ENCODE results near the gene ZNF205.

ZNF205 gene

DNA sequence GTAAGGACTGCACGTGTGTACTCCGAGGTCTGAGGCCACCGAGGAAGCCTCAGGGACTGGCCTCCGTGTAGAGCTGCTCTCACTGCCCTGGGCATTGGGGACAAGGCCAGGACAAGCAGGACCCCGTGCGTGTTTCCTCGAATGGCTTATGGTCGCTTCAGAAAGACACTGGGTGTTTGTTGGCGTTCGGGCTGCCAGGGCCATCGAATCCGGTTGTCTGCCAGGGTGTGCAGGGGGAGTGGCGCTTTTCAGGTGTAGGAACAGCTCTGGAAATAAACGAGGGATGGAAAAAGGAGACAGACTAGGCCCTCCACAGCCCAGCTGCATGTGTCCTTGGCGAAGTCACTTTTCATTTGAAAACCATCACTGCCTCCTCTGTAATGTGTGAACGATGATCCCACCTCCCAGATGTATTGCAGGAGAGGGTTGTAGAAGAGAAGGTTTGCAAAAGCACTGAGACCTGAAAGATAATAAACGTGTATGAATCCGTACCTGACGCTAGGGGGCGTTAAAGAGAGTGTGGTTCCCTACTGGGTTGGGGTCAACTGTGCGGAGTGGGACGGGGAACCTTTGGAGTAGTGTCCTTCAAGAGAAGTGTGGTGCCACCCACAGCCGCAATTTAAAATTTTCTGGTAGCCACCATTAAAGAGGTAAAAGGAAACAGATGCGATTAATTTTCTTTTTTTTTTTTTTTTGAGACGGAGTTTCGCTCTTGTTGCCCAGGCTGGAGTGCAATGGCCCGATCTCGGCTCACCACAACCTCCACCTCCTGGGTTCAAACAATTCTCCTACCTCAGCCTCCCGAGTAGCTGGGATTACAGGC lies 11.2 kb upstream of the ZNF205 start:
- no peaks in the 10 kb centered on the region for H3K27me3 ChIP-seq (ENCODE audit: low read depth)
- in situ Hi-C loops (cut with MboI; ENCODE audit: low sequenced_read_pairs), result no loop called here
- H3K36me3 ChIP-seq (replicated peaks), result no peaks in the 10 kb centered on the region

DNA sequence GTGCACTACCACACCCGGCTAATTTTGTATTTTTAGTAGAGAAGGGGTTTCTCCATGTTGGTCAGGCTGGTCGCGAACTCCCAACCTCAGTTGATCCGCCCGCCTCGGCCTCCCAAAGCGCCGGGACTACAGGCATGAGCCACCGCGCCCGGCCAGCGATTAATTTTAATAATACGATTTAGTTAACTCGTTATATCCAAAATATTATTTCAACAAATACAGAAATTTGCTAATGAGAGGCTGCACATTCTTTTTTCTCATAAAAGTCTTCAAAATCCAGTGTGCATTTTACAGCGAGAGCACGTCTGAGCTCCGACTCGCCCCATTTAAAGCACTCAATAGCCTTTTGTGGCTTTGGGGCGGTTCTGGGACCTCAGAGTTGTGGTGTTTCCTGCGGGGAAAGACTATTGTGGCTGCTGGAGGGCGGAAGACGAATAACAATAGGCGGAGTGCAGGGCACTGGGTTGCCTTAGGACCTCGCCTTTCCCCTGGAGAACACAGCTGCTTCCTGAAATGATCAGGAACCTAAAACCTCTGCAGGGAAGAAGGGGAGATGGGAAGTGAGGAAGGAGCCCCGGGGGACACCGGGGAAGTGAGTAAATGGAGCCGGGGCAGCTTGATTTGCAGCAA lies 10.4 kb upstream of the ZNF205 start:
- peaks cover 28% of the 10 kb centered on the region for H3K4me1 ChIP-seq
- in situ Hi-C loops (cut with MboI; ENCODE audit: low sequenced_read_pairs), result no loop called here

More for the DNA sequence above, 11.2 kb upstream of the ZNF205 start:
- DNase-seq (ENCODE audit: low spot score in 2 of 2), result peak; percentile 42 to 75
- Histone ChIP-seq H3K4me1 (peaks cover 28% of the 10 kb centered on the region), H3K9me3 (no peaks in the 10 kb centered on the region), H3K4me3 (no peak overlapping the region)

DNA sequence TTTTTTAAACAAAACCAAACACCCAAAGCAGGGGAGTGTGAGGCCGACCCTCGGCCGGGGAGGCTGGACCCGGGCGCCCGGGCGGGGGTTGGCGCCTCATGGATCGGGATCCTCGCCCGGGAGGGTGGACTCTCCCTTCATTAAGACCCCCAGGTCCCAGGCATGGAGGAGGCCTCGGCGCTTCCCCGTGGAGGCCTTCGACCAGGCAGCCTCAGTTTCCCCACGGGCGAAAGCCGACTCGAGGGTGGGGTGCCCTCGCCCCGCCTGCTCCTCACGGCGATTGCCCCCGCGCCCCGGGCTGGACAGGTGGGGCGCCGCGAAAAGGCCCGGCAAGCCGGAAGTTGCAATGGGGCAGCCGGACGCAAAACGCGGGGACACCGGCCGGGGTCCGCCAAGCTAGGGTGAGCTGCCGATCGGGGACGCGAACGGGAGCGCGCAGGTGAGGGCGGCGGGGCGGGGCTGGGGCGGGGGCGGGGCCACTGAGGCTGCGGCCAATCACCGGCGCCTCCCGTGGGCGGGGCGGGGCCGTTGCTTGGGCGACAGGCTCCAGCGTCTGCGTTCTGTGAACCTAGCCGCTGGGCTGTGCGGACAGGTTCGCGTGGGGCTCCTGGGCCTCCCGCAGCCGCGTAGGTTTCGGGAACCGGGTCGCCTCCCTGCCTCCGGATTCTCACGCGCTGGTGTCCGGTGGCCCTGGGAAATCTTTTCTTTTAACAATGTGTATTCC lies 6.0 kb upstream of the ZNF205 start:
- peak; percentile 81 to 96 for DNase-seq (ENCODE audit: low spot score in 2 of 2)
- in situ Hi-C loops (cut with MboI; ENCODE audit: low sequenced_read_pairs), result no loop called here
- Histone ChIP-seq H3K27me3 (ENCODE audit: low read depth) (no peaks in the 10 kb centered on the region), H3K36me3 (replicated peaks) (no peaks in the 10 kb centered on the region), H3K9me3 (no peaks in the 10 kb centered on the region), H3K4me3 (peak overlapping the region; percentile 58), H3K4me1 (peaks cover 14% of the 10 kb centered on the region)

More for the DNA sequence above, 10.4 kb upstream of the ZNF205 start:
- DNase-seq (ENCODE audit: low spot score in 2 of 2), result peak; percentile 87 to 92
- H3K9me3 ChIP-seq, result no peaks in the 10 kb centered on the region
- no peaks in the 10 kb centered on the region for H3K36me3 ChIP-seq (replicated peaks)
- peak overlapping the region; percentile 7; the same call in 1 of the 2 replicates for H3K4me3 ChIP-seq
- H3K27me3 ChIP-seq (ENCODE audit: low read depth), result no peaks in the 10 kb centered on the region

DNA sequence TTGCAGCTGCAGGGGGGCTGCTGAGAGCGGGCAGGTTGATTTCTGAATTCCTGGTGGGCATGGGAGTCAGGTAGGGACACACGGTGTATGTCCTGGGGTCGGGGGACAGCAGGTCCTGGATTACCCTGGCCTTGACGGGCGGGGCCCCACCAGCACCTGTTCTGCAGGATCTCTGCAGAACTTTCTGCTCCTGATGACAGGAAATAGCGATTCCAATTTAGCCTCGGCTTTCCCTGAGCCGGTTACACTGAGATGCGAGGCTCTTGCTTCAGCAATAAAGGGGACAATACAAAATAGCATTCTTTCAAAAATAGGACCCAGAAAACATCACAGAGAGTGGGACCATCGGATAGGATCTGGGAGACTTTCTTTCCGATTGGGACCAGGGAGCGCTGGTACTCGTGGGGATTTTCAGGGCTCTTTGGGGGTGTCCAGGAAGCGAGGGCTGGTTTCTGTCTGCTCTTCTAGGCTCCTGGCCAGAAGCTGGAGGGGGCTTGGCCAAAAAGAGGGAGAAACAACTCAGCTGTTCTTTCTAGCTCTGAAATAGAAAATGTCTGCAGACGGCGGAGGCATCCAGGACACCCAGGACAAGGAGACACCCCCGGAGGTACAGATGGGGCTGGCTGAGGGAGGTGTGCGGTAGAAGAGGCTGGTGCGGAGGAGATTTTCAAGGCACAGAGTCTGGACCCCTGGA lies 642 bp downstream of the ZNF205 start:
- DNase-seq (ENCODE audit: low spot score in 2 of 2), result no peak
- Histone ChIP-seq H3K36me3 (replicated peaks) (peaks cover 9% of the 10 kb centered on the region), H3K4me1 (peaks cover 9% of the 10 kb centered on the region), H3K9me3 (no peaks in the 10 kb centered on the region), H3K4me3 (peak overlapping the region; percentile 72), H3K27me3 (ENCODE audit: low read depth) (no peaks in the 10 kb centered on the region)
- in situ Hi-C loops (cut with MboI; ENCODE audit: low sequenced_read_pairs), result no loop called here

DNA sequence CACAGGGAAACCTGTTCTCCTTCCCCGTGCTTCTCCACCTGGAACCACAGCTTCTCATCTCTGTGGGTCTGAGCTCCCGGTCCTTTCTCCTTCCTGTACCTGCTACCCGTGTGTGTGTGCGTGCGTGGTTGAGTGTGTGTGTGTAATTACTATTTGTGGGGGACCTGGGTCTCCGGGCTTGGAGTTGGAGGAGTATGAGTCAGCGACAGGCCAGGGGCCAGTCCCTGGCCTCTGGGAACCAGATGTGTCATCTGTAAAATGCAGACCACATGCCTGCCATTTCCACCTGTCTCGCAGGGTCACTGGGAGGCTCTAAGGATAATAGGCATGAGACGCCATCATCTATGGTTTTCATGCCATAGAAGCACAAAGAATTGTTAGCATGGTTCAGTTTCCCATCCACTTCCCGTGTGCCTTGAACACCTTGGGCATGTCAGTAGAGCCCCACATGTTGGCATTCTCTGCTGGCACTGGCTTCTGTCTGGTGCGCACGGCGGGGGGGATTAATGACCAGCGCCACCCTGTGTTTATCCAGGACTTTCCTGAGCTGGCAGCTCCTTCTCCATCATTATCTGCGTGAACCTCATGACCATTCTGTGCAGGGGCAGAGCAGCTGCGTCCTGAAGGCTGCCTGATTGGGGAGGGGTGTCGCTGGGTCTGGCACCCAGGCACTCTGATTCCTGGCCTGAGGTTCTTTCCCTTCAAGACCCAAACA lies 1.5 kb downstream of the ZNF205 start:
- in situ Hi-C loops (cut with MboI; ENCODE audit: low sequenced_read_pairs), result no loop called here
- no peaks in the 10 kb centered on the region for H3K27me3 ChIP-seq (ENCODE audit: low read depth)
- DNase-seq (ENCODE audit: low spot score in 2 of 2), result no peak
- peaks cover 9% of the 10 kb centered on the region for H3K36me3 ChIP-seq (replicated peaks)
- no peaks in the 10 kb centered on the region for H3K9me3 ChIP-seq
- peaks cover 9% of the 10 kb centered on the region for H3K4me1 ChIP-seq
- H3K4me3 ChIP-seq, result peak overlapping the region; percentile 72

DNA sequence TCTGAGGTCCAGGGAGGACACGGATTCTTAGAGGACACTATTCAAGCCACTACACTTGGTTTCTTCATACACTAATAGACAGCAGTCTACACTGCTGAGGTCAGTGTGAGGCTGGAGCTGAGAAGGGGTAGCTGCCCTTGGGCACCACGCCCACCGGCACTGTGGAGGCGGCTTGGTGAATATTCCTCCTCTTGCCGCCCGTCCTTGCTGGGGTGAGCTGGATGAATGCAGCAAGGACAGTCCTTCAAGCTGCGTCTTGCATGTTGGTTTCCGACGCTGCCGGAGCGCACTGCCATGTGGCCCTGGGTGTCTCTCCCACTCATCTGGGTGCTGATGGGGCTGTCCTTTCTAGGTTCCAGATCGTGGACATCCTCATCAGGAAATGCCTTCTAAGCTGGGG lies 2.6 kb downstream of the ZNF205 start:
- Histone ChIP-seq H3K36me3 (replicated peaks) (peaks cover 13% of the 10 kb centered on the region), H3K4me1 (peaks cover 9% of the 10 kb centered on the region), H3K9me3 (no peaks in the 10 kb centered on the region), H3K4me3 (no peak overlapping the region), H3K27me3 (ENCODE audit: low read depth) (no peaks in the 10 kb centered on the region)
- no peak for DNase-seq (ENCODE audit: low spot score in 2 of 2)
- in situ Hi-C loops (cut with MboI; ENCODE audit: low sequenced_read_pairs), result no loop called here

DNA sequence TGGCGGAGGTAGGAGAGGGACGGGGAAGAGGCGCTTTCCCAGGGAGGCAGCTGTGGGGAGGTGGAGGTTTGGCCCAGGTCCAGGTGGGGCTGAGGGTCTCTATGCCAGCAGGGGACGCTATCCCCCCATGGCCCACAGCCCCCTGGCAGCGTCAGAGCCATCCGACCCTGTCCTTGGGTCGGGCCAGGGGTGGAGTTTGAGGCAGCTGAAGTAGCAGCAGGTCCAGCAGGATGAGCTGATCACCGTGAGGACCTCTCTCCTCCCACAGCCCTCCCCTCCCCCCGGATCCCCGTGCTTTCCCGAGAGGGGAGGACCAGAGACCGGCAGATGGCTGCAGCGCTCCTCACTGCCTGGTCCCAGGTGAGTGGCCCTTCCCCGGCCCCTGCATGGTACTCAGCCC lies 3.2 kb downstream of the ZNF205 start:
- in situ Hi-C loops (cut with MboI; ENCODE audit: low sequenced_read_pairs), result no loop called here

DNA sequence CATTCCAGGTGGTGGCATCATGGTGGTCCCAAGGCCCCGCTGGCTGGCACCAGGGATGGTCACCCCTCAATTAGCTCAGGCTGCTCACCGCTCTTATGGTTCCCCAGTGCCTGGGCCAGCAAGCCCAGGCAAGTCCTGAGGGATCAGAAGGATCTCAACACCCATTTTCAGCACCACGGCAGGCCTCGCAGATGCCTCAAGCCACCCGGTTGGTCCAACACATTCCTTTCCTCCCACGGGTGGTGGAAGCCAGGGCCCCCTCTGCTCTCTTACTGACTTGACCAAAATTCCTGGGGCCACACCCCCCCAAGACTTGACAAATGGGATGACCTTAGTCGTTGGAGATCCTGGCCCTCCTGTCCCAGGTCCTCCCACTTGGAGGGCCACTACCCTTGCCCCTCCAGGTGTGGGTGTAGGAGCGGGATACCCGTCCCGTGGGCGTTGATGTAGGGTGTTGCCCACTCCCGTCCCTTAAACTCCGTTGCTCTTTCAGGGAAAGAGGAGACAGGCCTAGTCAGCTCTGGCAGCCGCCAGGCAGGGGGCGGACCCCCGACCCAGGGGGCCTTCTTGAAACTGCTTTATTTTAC lies 5.9 kb downstream of the ZNF205 start:
- no peak overlapping the region for H3K4me3 ChIP-seq
- H3K27me3 ChIP-seq (ENCODE audit: low read depth), result no peaks in the 10 kb centered on the region
- no peaks in the 10 kb centered on the region for H3K9me3 ChIP-seq
- in situ Hi-C loops (cut with MboI; ENCODE audit: low sequenced_read_pairs), result no loop called here
- H3K36me3 ChIP-seq (replicated peaks), result peaks cover 19% of the 10 kb centered on the region
- no peak for DNase-seq (ENCODE audit: low spot score in 2 of 2)
- H3K4me1 ChIP-seq, result peaks cover 5% of the 10 kb centered on the region; the same call in 1 of the 2 replicates

More for the DNA sequence above, 3.2 kb downstream of the ZNF205 start:
- Histone ChIP-seq H3K9me3 (no peaks in the 10 kb centered on the region), H3K4me1 (peaks cover 9% of the 10 kb centered on the region), H3K36me3 (replicated peaks) (peaks cover 19% of the 10 kb centered on the region), H3K27me3 (ENCODE audit: low read depth) (no peaks in the 10 kb centered on the region), H3K4me3 (no peak overlapping the region)
- no peak for DNase-seq (ENCODE audit: low spot score in 2 of 2)

DNA sequence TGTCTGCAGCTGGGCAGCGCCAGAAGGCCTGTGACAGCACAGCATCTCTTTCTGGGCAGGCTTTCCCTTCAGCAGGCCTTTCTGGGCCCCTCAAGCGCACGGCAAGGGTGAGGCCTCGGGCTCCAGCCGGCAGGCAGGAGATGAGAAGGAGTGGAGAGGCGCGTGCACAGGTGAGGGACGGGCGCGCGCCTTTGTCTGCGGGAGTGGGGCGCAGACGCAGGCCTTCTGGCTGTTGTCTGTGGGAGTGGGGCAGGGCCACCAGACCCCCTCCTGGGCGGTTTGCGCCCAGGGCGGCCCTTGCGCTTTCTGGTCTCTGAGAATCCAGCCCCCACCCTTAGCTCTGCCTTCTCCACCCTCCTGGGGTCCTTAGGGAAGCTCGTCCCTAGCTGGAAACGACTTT lies 6.5 kb downstream of the ZNF205 start:
- peaks cover 8% of the 10 kb centered on the region for H3K4me1 ChIP-seq
- no peaks in the 10 kb centered on the region for H3K27me3 ChIP-seq (ENCODE audit: low read depth)
- H3K36me3 ChIP-seq (replicated peaks), result peaks cover 19% of the 10 kb centered on the region
- no peaks in the 10 kb centered on the region for H3K9me3 ChIP-seq
- no peak overlapping the region for H3K4me3 ChIP-seq
- DNase-seq (ENCODE audit: low spot score in 2 of 2), result no peak
- in situ Hi-C loops (cut with MboI; ENCODE audit: low sequenced_read_pairs), result no loop called here

DNA sequence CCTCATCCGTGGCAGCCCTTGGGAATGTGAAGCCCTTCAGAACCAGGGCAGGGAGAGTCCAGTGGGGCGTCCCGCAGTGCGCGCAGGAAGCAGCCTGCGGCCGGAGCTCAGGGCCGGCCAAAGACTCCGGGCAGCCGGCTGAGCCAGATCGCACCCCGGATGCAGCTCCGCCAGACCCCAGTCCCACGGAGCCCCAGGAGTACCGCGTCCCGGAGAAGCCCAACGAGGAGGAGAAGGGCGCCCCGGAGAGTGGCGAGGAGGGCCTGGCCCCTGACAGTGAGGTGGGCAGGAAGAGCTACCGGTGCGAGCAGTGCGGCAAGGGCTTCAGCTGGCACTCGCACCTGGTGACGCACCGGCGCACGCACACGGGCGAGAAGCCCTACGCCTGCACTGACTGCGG lies 6.9 kb downstream of the ZNF205 start:
- Histone ChIP-seq H3K27me3 (ENCODE audit: low read depth) (no peaks in the 10 kb centered on the region), H3K9me3 (no peaks in the 10 kb centered on the region), H3K4me1 (peaks cover 5% of the 10 kb centered on the region), H3K4me3 (no peak overlapping the region), H3K36me3 (replicated peaks) (peaks cover 19% of the 10 kb centered on the region)
- no peak for DNase-seq (ENCODE audit: low spot score in 2 of 2)
- in situ Hi-C loops (cut with MboI; ENCODE audit: low sequenced_read_pairs), result no loop called here

DNA sequence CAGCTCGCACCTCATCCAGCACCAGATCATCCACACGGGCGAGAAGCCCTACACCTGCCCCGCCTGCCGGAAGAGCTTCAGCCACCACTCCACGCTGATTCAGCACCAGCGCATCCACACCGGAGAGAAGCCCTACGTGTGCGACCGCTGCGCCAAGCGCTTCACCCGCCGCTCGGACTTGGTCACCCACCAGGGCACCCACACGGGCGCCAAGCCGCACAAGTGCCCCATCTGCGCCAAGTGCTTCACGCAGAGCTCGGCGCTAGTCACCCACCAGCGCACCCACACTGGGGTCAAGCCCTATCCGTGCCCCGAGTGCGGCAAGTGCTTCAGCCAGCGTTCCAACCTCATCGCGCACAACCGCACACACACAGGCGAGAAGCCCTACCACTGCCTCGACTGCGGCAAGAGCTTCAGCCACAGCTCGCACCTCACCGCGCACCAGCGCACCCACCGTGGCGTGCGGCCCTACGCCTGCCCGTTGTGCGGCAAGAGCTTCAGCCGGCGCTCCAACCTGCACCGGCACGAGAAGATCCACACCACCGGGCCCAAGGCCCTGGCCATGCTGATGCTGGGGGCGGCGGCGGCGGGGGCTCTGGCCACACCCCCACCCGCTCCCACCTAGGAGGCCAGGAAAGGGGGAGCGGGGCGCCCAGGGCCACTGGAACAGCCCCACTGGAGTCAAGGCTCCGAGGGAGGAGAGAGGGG lies 7.5 kb downstream of the ZNF205 start:
- Histone ChIP-seq H3K27me3 (ENCODE audit: low read depth) (no peaks in the 10 kb centered on the region), H3K36me3 (replicated peaks) (peaks cover 19% of the 10 kb centered on the region), H3K4me3 (no peak overlapping the region), H3K4me1 (peaks cover 5% of the 10 kb centered on the region), H3K9me3 (no peaks in the 10 kb centered on the region)
- no peak for DNase-seq (ENCODE audit: low spot score in 2 of 2)
- in situ Hi-C loops (cut with MboI; ENCODE audit: low sequenced_read_pairs), result no loop called here

DNA sequence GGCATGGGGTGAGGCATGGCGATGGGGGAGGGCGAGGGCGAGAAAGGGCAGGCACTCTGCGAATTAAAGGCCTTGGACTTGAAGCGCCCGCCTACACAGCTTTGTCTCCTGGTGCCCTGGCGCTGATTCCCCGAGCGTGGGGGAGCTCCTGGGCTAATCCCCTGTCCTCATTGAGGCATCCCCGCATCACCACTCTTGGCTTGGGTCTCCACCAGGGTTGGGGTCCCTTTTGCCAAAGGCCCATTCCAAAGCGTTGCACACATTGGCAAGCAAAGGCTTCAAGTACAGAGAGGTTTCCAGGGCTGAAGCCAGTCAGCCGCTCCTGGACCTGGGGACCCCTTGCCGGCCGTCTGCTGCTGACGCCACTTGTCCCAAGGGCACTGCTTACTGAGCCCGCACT lies 8.0 kb downstream of the ZNF205 start:
- no peak for DNase-seq (ENCODE audit: low spot score in 2 of 2)
- Histone ChIP-seq H3K9me3 (no peaks in the 10 kb centered on the region), H3K4me3 (no peak overlapping the region), H3K4me1 (peaks cover 9% of the 10 kb centered on the region), H3K36me3 (replicated peaks) (peaks cover 19% of the 10 kb centered on the region), H3K27me3 (ENCODE audit: low read depth) (no peaks in the 10 kb centered on the region)
- in situ Hi-C loops (cut with MboI; ENCODE audit: low sequenced_read_pairs), result no loop called here
